ENCODE results near the gene KATNB1.

DNA sequence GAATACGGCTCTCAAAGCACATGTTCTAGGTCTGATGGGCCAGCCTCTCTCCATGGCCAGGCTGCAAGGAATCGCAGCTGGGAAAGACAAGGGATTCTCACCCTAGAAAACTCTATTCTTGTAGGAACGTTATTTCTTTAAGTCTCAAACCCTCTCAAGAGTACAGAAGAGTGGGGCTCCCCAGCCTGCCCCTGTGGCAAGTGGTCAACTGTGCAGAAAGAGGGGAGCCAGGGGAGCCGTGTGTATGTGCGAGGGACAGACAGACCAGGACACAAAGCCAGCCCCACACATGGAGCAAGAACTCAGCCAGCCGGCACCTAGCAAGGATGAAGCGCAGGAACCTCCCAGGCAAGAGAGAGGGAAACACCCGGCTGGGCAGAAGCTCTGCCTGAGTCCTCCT, 50.4 kb downstream of the KATNB1 start:
- TF ChIP-seq POLR2A (IDR thresholded peaks at IDR 0.05; ENCODE audit: low read depth, low read length) (no peak), SPI1 (IDR thresholded peaks at IDR 0.05; ENCODE audit: low read depth, low read length) (no peak), POLR2AphosphoS5 (IDR thresholded peaks at IDR 0.05; ENCODE audit: low read depth, low read length) (no peak), PAX5 (IDR thresholded peaks at IDR 0.05; ENCODE audit: insufficient read depth, low read length, severe bottlenecking) (no peak), TAF1 (IDR thresholded peaks at IDR 0.05; ENCODE audit: low read depth, low read length) (no peak)

Data from GM12891 (cell line).